Chondrocyte (in vitro differentiated cells): ENCODE data around the gene LSM3. TPM values are rescaled to one million over a fixed set of nuclear protein-coding genes. Genes with fewer than 3 reads are reported as not detected.

ENCODE experiments used
- DNase-seq: peaks from one replicate; pipeline ENCODE4 v3.0.0; 2021; ENCODE audit warnings: mixed read lengths, low spot score
- H3K27ac Mint-ChIP-seq: one replicate; pipeline ENCODE4 v1.8.0; 2021; ENCODE audit warnings: mild to moderate bottlenecking, moderate library complexity, mixed read lengths; ENCODE audit not compliant: unreplicated experiment
- H3K27me3 Mint-ChIP-seq: 2 replicates; pipeline ENCODE4 v1.8.0; 2021; ENCODE audit warnings: low read depth, mixed read lengths
- H3K36me3 Mint-ChIP-seq: 2 replicates; pipeline ENCODE4 v1.8.0; 2021; ENCODE audit warnings: low read depth, mixed read lengths
- H3K4me1 Mint-ChIP-seq: 2 replicates; pipeline ENCODE4 v1.8.0; 2021; ENCODE audit warnings: low read depth, mild to moderate bottlenecking, mixed read lengths
- H3K4me3 Mint-ChIP-seq: one replicate; pipeline ENCODE4 v1.8.0; 2021; ENCODE audit warnings: mild to moderate bottlenecking, moderate library complexity, mixed read lengths; ENCODE audit not compliant: unreplicated experiment
- H3K9me3 Mint-ChIP-seq: 2 replicates; pipeline ENCODE4 v1.8.0; 2021; ENCODE audit warnings: low read depth, mixed read lengths
- total RNA-seq: library from RNA; stranded (reverse); gene quantifications from 3 replicates; pipeline ENCODE4 v1.2.1, GENCODE V29; 2021
- TF ChIP-seq, protein P1 (sequence below): fragments of 200-600 bp; sonication (generic); IDR thresholded peaks from 2 replicates; pipeline ENCODE4 v1.5.0; 2021; ENCODE audit warnings: antibody characterized with exemption, mild to moderate bottlenecking, moderate library complexity

LSM3 gene
- total RNA-seq, 1 donor from 2014 or later, result 8.1 TPM

DNA sequence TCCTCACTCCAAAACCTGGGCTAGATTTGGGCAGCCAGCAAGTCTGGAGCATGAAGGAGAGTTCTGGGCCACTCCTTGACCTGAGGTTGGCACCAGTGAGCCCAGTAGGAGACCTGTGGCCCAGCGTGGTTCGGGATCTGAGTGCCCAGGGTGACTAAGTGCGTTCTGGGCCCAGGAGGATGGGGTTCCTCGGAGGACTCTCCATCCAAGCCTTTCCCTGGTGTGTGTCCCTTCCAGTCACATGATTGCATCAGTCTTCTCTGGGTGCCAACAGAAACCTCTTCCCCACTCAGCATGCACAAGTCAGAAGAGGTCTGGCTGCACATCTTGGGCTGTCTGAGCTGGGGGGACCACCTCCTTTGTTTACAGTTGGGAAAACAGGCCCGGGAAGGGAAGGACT lies 38.8 kb upstream of the LSM3 start:
- peaks cover 24% of the 10 kb centered on the region for H3K36me3 Mint-ChIP-seq
- DNase-seq, result no peak
- H3K27ac Mint-ChIP-seq, result peak overlapping the region; percentile 59
- H3K27me3 Mint-ChIP-seq, result no peaks in the 10 kb centered on the region
- H3K4me1 Mint-ChIP-seq, result peaks cover 55% of the 10 kb centered on the region
- TF ChIP-seq, protein P1, sequence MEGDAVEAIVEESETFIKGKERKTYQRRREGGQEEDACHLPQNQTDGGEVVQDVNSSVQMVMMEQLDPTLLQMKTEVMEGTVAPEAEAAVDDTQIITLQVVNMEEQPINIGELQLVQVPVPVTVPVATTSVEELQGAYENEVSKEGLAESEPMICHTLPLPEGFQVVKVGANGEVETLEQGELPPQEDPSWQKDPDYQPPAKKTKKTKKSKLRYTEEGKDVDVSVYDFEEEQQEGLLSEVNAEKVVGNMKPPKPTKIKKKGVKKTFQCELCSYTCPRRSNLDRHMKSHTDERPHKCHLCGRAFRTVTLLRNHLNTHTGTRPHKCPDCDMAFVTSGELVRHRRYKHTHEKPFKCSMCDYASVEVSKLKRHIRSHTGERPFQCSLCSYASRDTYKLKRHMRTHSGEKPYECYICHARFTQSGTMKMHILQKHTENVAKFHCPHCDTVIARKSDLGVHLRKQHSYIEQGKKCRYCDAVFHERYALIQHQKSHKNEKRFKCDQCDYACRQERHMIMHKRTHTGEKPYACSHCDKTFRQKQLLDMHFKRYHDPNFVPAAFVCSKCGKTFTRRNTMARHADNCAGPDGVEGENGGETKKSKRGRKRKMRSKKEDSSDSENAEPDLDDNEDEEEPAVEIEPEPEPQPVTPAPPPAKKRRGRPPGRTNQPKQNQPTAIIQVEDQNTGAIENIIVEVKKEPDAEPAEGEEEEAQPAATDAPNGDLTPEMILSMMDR, result no peak
- H3K9me3 Mint-ChIP-seq, result no peaks in the 10 kb centered on the region
- H3K4me3 Mint-ChIP-seq, result no peak overlapping the region

DNA sequence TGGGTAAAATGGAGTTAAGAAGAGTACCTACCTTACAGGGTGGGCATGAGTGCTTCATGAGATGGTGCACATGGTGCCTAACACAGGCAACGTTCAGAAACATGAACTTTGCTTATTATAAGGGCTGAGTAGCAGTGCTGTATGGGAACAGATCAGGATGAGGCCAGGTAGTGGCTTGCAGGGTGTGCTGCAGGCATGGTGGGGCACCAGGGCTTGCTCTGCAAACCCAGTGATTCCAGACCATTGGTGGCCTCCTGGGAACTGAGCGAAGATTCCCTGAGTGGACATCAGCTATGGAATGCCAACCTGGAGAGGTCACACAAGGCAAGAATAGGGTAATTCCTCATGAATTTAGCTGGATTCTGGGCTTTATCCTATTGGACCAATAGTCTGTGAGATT lies 37.9 kb upstream of the LSM3 start:
- no peak for DNase-seq
- H3K4me1 Mint-ChIP-seq, result peaks cover 63% of the 10 kb centered on the region
- H3K27me3 Mint-ChIP-seq, result no peaks in the 10 kb centered on the region
- TF ChIP-seq, protein P1, result no peak
- no peak overlapping the region for H3K4me3 Mint-ChIP-seq
- H3K27ac Mint-ChIP-seq, result no peak overlapping the region
- no peaks in the 10 kb centered on the region for H3K9me3 Mint-ChIP-seq
- peaks cover 18% of the 10 kb centered on the region for H3K36me3 Mint-ChIP-seq

DNA sequence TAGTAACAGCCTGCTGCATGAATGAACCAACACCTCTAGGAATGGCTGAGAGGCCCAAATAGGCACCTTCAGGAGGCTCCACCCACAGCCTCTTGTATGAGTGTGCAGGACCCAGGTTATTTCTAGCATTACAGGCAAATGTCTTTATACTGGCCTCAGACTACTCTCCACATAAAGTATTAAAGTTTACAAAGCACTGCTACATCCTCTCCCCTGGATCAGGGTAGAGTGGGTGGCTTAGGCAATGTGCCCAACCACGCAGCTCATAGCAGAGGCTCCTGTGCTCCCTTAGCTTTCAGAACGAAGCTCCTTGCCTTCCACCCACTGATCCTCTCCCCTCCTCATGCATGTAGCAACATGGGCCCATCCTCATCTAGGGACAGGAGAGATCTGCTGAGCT lies 37.5 kb upstream of the LSM3 start:
- Mint-ChIP-seq H3K4me3 (no peak overlapping the region), H3K9me3 (no peaks in the 10 kb centered on the region), H3K4me1 (peaks cover 63% of the 10 kb centered on the region), H3K27ac (peak overlapping the region; percentile 73), H3K27me3 (no peaks in the 10 kb centered on the region), H3K36me3 (peaks cover 13% of the 10 kb centered on the region)
- no peak for DNase-seq
- TF ChIP-seq, protein P1, result no peak

- H3K9me3 Mint-ChIP-seq, result no peaks in the 10 kb centered on the region
- TF ChIP-seq, protein P1, result no peak
- H3K4me3 Mint-ChIP-seq, result no peak overlapping the region
- peak overlapping the region; percentile 99 for H3K27ac Mint-ChIP-seq
- peaks cover 63% of the 10 kb centered on the region for H3K4me1 Mint-ChIP-seq
- H3K36me3 Mint-ChIP-seq, result peaks cover 15% of the 10 kb centered on the region
- peak; percentile 84 for DNase-seq
- H3K27me3 Mint-ChIP-seq, result no peaks in the 10 kb centered on the region
Measured at GRCh38 chr3:14141602-14142341, 36.8 kb upstream of the LSM3 start.

- peaks cover 20% of the 10 kb centered on the region for H3K36me3 Mint-ChIP-seq
- H3K27me3 Mint-ChIP-seq, result no peaks in the 10 kb centered on the region
- H3K27ac Mint-ChIP-seq, result peak overlapping the region; percentile 99
- no peak overlapping the region for H3K4me3 Mint-ChIP-seq
- no peak for DNase-seq
- TF ChIP-seq, protein P1, result no peak
- peaks cover 61% of the 10 kb centered on the region for H3K4me1 Mint-ChIP-seq
- no peaks in the 10 kb centered on the region for H3K9me3 Mint-ChIP-seq
Measured at GRCh38 chr3:14142567-14143270, 35.9 kb upstream of the LSM3 start.
